Measurements from ENCODE around the gene LRRFIP2. TPM values are rescaled to one million over a fixed set of nuclear protein-coding genes. Genes with fewer than 3 reads are reported as not detected.
A peak's percentile ranks its signal among the peaks of the same experiment; 100 is the strongest.

The LRRFIP2 gene
- total and polyA plus RNA-seq, 2 of the 4 experiments (the other 2 are of a cell fraction): 20.6 to 31.0 TPM

- Histone ChIP-seq H4K91ac (ENCODE audit: insufficient read depth, low read depth, low read length) (no peak overlapping the region), H3K9ac (ENCODE audit: low read depth, low read length) (no peak overlapping the region), H3K9me1 (ENCODE audit: insufficient read depth, low read length) (no peaks in the 10 kb centered on the region), H3K4me2 (ENCODE audit: low read depth, low read length) (no peak overlapping the region), H3K23ac (ENCODE audit: low read depth, low read length) (no peak overlapping the region), H2AK5ac (ENCODE audit: low read depth, low read length) (no peak overlapping the region), H3K27ac (ENCODE audit: insufficient read depth, low read length) (no peak overlapping the region), H2BK120ac (ENCODE audit: low read depth, low read length) (no peak overlapping the region), H3K79me1 (ENCODE audit: low read depth in 1 of 2, low read length in 2 of 2) (peaks cover 0 to 10% of the 10 kb centered on the region in 2 experiments; a peak in 1 of 4 replicates), H3K14ac (replicated peaks; ENCODE audit: low read depth, low read length) (no peak overlapping the region), H2BK20ac (ENCODE audit: low read depth, low read length) (no peak overlapping the region), H2BK5ac (ENCODE audit: low read depth, low read length, poor library complexity, severe bottlenecking) (no peak overlapping the region), H3K18ac (ENCODE audit: low read depth, low read length) (no peak overlapping the region), H4K5ac (ENCODE audit: low read depth, low read length) (no peak overlapping the region), H2AFZ (replicated peaks; ENCODE audit: low read length, poor library complexity) (no peak overlapping the region), H4K8ac (ENCODE audit: low read depth in 2 of 2, low read length in 2 of 2) (no peak overlapping the region), H2AK9ac (replicated peaks; ENCODE audit: low read depth, low read length, poor library complexity) (no peak overlapping the region), H3K56ac (ENCODE audit: extremely low read depth, insufficient read depth, low read length) (no peak overlapping the region), H3K27me3 (ENCODE audit: control insufficient read depth, insufficient read depth, low read length) (no peaks in the 10 kb centered on the region), H3K36me3 (ENCODE audit: control insufficient read depth, insufficient read depth, low read length) (peaks cover 50% of the 10 kb centered on the region), H3K4me1 (ENCODE audit: control insufficient read depth, insufficient read depth, low read length) (0 out of 2 replicates have a peak, but pooled peaks cover 2% of the 10 kb centered on the region), H3K9me3 (ENCODE audit: control insufficient read depth, insufficient read depth, low read length) (no peaks in the 10 kb centered on the region), H3K4ac (ENCODE audit: low read depth, low read length) (no peak overlapping the region), H4K20me1 (ENCODE audit: insufficient read depth, low read length) (no peaks in the 10 kb centered on the region), H2BK15ac (ENCODE audit: low read depth, low read length) (no peak overlapping the region), H3K4me3 (ENCODE audit: insufficient read depth, low read depth, low read length) (no peak overlapping the region)
- ATAC-seq (ENCODE audit: low read depth): no peak
- intact Hi-C loops (cut with micrococcal nuclease): loop anchor here (1.0 kb wide), 1 partner anchor 189 kb away; no protein-coding TSS in a partner anchor
- WGBS, 2 experiments (ENCODE audit: extremely low coverage in 2 of 2, insufficient read length in 1 of 2): no CpG with 5 or more reads among the region's 2 CpGs
- no TSS peak for BruUV-seq (replicated peaks)
- ChIA-PET CTCF (interaction anchor here (0.7 to 1.7 kb wide), 5 partner anchors 9 to 194 kb away, joined by 3 to 5 read pairs (median 4); no protein-coding TSS in a partner anchor), POLR2A (ENCODE audit: unreplicated experiment) (no interaction called here)
- peak; percentile 30 for DNase-seq
- in situ Hi-C loops (cut with MboI; ENCODE audit: low sequenced_read_pairs): loop anchor here (10.0 kb wide), 1 partner anchor 191 kb away; no protein-coding TSS in a partner anchor
- TF ChIP-seq MAZ (IDR thresholded peaks at IDR 0.05; ENCODE audit: borderline replicate concordance, low read depth, low read length): no peak
- TF ChIP-seq SMC3 (IDR thresholded peaks at IDR 0.05; ENCODE audit: low read depth, low read length): peak; percentile 59; the same call in 1 of the 2 replicates
- no peak for TF ChIP-seq NFE2L2 (IDR thresholded peaks at IDR 0.05; ENCODE audit: low read depth, low read length)
- peak; percentile 56 for TF ChIP-seq RAD21 (IDR thresholded peaks at IDR 0.05; ENCODE audit: low read length)
- TF ChIP-seq CTCF (conservative IDR thresholded peaks at IDR 0.05; ENCODE audit: low read depth, low read length): peak; percentile 48
- TF ChIP-seq USF2 (IDR thresholded peaks at IDR 0.05; ENCODE audit: low read depth, low read length): no peak
- dilution Hi-C loops (cut with HindIII; ENCODE audit: low sequenced_read_pairs, unreplicated experiment): no loop called here
Measured at GRCh38 chr3:37024092-37024491, 150.3 kb downstream of the LRRFIP2 start.

All from IMR-90 (cell line).